ENCODE results near the gene NBPF26.
"Not testable (repeated sequence)": the region's sequence is repeated elsewhere in the genome, so short reads cannot be mapped to it uniquely, and the experiment has no call there.

DNA sequence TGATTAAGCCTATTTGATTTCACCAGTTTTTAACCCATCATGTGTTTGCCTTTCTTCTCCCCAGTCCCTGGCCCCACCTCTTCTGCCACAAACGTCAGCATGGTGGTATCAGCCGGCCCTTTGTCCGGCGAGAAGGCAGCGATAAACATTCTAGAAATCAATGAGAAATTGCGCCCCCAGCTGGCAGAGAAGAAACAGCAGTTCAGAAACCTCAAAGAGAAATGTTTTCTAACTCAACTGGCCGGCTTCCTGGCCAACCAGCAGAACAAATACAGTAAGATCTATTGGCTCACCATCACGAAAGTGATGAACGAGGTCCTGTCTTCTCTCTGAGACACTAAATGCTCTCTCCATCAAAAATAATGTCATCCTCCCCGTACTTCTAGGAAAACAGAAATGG lies 88.1 kb downstream of the NBPF26 start:
- TF ChIP-seq, protein P1, sequence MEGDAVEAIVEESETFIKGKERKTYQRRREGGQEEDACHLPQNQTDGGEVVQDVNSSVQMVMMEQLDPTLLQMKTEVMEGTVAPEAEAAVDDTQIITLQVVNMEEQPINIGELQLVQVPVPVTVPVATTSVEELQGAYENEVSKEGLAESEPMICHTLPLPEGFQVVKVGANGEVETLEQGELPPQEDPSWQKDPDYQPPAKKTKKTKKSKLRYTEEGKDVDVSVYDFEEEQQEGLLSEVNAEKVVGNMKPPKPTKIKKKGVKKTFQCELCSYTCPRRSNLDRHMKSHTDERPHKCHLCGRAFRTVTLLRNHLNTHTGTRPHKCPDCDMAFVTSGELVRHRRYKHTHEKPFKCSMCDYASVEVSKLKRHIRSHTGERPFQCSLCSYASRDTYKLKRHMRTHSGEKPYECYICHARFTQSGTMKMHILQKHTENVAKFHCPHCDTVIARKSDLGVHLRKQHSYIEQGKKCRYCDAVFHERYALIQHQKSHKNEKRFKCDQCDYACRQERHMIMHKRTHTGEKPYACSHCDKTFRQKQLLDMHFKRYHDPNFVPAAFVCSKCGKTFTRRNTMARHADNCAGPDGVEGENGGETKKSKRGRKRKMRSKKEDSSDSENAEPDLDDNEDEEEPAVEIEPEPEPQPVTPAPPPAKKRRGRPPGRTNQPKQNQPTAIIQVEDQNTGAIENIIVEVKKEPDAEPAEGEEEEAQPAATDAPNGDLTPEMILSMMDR (IDR thresholded peaks at IDR 0.05) = peak in 2 of 4 experiments; percentile 53 to 60
- TF ChIP-seq POLR2AphosphoS5, POLR2A (IDR thresholded peaks at IDR 0.05): not testable (repeated sequence)

Measured in gastroesophageal sphincter (tissue), 3 donors.